ENCODE results near the gene RAI2.

Gene RAI2

DNA sequence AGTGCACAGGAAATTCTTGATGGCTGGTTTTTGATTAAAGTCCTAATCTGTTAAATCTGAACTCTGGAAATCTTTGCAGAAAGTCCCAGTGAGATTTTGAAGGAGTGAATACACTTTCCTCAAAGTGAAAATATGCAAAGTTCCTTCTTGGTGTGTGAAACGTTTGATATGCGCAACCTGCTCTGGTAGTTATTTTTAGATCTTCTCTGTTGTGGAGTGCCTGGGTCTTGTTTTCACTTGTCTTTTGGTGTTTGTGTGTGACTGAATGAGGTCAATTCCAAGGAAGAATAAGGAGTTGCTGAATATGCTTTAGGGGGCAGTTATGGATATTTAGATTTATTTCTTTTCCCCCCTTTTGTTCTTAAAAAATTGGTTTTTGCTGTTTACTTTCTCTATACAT is 82.1 kb downstream of the RAI2 start:
- DNase-seq (ENCODE audit: extremely low spot score): no peak
- ChIA-PET CTCF (no interaction called here), POLR2A (no interaction called here)
- TF ChIP-seq SP1 (IDR thresholded peaks at IDR 0.05): no peak
- TF ChIP-seq LEF1 (IDR thresholded peaks at IDR 0.05; ENCODE audit: borderline replicate concordance): no peak
- no peak for TF ChIP-seq NFRKB (IDR thresholded peaks at IDR 0.05)
- no peak for TF ChIP-seq ZNF384 (IDR thresholded peaks at IDR 0.05)
- no peak for TF ChIP-seq CTBP1 (IDR thresholded peaks at IDR 0.05; ENCODE audit: borderline replicate concordance)
- TF ChIP-seq FOXA1 (IDR thresholded peaks at IDR 0.05): no peak
- TF ChIP-seq FOXM1 (IDR thresholded peaks at IDR 0.05; ENCODE audit: borderline replicate concordance): no peak

DNA sequence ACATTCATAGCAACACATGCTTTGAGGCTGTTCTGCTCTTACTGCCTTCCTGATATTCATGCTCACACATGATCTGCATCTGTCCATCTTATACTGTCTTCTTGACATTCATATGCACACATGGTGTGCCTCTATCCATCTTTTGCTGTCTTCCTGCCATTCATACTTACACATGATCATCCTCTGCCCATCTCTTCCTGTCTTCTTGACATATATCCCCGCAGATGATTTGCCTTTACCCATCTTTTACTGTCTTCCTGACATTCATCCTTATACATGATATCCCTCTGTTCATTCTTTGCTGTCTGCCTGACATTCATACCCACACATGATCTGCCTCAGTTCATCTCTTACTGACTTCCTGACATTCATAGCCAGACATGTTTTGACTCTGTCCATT is 87.0 kb downstream of the RAI2 start:
- POLR2A ChIA-PET: no interaction called here
- CTCF ChIA-PET: no interaction called here
- DNase-seq (ENCODE audit: extremely low spot score): no peak
- no peak for TF ChIP-seq SUZ12 (IDR thresholded peaks at IDR 0.05)
- TF ChIP-seq L3MBTL2 (conservative IDR thresholded peaks at IDR 0.05): no peak
- no peak for TF ChIP-seq LEF1 (IDR thresholded peaks at IDR 0.05; ENCODE audit: borderline replicate concordance)
- TF ChIP-seq BHLHE40 (IDR thresholded peaks at IDR 0.05; ENCODE audit: borderline replicate concordance): no peak
- no peak for TF ChIP-seq SP1 (IDR thresholded peaks at IDR 0.05)
- no peak for TF ChIP-seq ELF4 (IDR thresholded peaks at IDR 0.05)
- TF ChIP-seq FOXA1 (IDR thresholded peaks at IDR 0.05): no peak
- TF ChIP-seq NFRKB (IDR thresholded peaks at IDR 0.05): no peak

DNA sequence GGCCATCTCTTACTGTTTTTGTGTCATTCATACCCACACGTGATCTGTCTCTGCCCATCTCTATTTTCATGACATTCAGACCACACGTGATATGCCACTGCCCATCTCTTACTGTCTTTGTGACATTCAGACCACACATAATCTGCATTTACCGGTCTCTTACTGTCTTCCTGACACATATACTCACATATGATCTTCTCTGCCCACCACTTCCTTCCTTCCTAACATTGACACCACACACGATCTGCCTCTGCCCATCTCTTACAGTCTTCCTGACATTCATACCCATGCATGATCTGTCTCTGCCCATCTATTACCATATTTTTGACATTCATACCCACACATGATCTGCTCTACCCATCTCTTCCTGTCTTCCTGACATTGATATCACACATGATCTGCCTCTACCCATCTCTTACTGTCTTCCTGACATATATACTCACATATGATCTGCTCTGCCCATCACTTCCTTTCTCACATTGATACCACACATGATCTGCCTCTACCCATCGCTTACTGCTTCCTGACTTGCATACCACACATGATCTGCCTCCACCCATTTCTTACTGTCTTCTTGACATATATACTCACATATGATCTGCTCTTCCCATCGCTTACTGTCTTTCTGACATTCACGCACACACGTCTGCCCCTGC is 87.7 kb downstream of the RAI2 start:
- ChIA-PET CTCF (no interaction called here), POLR2A (no interaction called here)
- no peak for TF ChIP-seq HDGF (IDR thresholded peaks at IDR 0.05; ENCODE audit: borderline replicate concordance)
- TF ChIP-seq CTBP1 (IDR thresholded peaks at IDR 0.05; ENCODE audit: borderline replicate concordance): no peak
- TF ChIP-seq SUZ12 (IDR thresholded peaks at IDR 0.05): no peak
- TF ChIP-seq FOXK2 (IDR thresholded peaks at IDR 0.05): no peak
- TF ChIP-seq ELF4 (IDR thresholded peaks at IDR 0.05): no peak
- no peak for TF ChIP-seq NFRKB (IDR thresholded peaks at IDR 0.05)
- no peak for TF ChIP-seq BHLHE40 (IDR thresholded peaks at IDR 0.05; ENCODE audit: borderline replicate concordance)
- no peak for TF ChIP-seq FOXM1 (IDR thresholded peaks at IDR 0.05; ENCODE audit: borderline replicate concordance)
- TF ChIP-seq, protein P1, sequence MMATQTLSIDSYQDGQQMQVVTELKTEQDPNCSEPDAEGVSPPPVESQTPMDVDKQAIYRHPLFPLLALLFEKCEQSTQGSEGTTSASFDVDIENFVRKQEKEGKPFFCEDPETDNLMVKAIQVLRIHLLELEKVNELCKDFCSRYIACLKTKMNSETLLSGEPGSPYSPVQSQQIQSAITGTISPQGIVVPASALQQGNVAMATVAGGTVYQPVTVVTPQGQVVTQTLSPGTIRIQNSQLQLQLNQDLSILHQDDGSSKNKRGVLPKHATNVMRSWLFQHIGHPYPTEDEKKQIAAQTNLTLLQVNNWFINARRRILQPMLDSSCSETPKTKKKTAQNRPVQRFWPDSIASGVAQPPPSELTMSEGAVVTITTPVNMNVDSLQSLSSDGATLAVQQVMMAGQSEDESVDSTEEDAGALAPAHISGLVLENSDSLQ (IDR thresholded peaks at IDR 0.05): no peak
- no peak for TF ChIP-seq TARDBP (IDR thresholded peaks at IDR 0.05)
- no peak for TF ChIP-seq FOXA1 (IDR thresholded peaks at IDR 0.05)
- no peak for TF ChIP-seq ARNT (IDR thresholded peaks at IDR 0.05)
- TF ChIP-seq LEF1 (IDR thresholded peaks at IDR 0.05; ENCODE audit: borderline replicate concordance): no peak
- TF ChIP-seq SP1 (IDR thresholded peaks at IDR 0.05): no peak
- TF ChIP-seq ZNF384 (IDR thresholded peaks at IDR 0.05): no peak
- TF ChIP-seq L3MBTL2 (conservative IDR thresholded peaks at IDR 0.05): no peak
- DNase-seq (ENCODE audit: extremely low spot score): no peak

DNA sequence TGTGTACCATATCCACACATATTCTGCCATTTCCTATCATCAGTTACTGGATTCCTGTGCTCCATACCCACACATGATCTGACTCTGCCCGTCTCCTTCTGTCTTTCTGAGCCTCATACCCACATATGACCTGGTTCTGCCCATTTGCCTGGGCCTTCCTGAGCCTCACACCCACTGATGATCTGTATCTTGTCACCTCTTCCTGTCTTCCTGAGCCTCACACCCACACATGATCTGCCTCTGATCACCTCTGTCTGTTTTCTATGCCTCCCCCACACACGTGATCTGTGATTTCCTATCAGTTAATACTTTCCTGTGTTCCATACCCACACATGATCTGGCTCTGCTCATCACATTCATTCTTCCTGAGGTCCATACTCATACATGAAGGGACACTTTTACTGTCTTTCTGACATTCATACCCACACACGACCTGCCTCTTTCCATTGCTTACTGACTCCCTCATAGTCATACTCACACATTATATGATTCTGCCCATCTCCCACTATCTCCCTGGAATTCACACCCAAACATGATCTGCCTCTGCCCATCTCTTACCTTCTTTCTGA is 91.3 kb downstream of the RAI2 start:
- TF ChIP-seq FOXA1 (IDR thresholded peaks at IDR 0.05) (no peak), CTBP1 (IDR thresholded peaks at IDR 0.05; ENCODE audit: borderline replicate concordance) (no peak), HDGF (IDR thresholded peaks at IDR 0.05; ENCODE audit: borderline replicate concordance) (no peak), ZNF384 (IDR thresholded peaks at IDR 0.05) (no peak), SP1 (IDR thresholded peaks at IDR 0.05) (no peak), ARNT (IDR thresholded peaks at IDR 0.05) (no peak), TARDBP (IDR thresholded peaks at IDR 0.05) (no peak), LEF1 (IDR thresholded peaks at IDR 0.05; ENCODE audit: borderline replicate concordance) (no peak), NFRKB (IDR thresholded peaks at IDR 0.05) (no peak), FOXM1 (IDR thresholded peaks at IDR 0.05; ENCODE audit: borderline replicate concordance) (no peak), BHLHE40 (IDR thresholded peaks at IDR 0.05; ENCODE audit: borderline replicate concordance) (no peak), SUZ12 (IDR thresholded peaks at IDR 0.05) (no peak), ELF4 (IDR thresholded peaks at IDR 0.05) (no peak), FOXK2 (IDR thresholded peaks at IDR 0.05) (no peak), L3MBTL2 (conservative IDR thresholded peaks at IDR 0.05) (no peak)
- TF ChIP-seq, protein P1 (IDR thresholded peaks at IDR 0.05): no peak
- ChIA-PET POLR2A (no interaction called here), CTCF (no interaction called here)
- DNase-seq (ENCODE audit: extremely low spot score): no peak

DNA sequence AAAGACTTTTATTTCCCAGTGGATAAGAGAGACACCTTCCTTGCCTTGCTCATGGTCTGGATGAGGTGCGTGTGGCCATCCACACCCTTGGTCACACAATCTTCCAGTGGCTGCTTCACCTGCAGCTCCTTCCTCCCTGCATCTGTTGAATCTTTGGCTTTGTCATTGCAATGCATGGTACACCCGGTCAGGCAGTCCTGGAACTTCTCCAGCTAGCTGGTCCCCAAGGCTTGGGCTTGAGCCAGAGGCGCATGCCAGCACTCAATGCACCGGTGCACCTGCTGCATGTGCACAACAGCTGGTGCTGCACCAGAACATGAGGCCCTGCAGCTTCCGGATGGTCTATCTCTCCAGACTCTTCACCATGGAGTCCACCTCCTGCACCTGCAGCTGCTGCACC is 92.1 kb downstream of the RAI2 start:
- no peak for DNase-seq (ENCODE audit: extremely low spot score)
- POLR2A ChIA-PET: no interaction called here
- CTCF ChIA-PET: no interaction called here
- TF ChIP-seq L3MBTL2 (conservative IDR thresholded peaks at IDR 0.05) (no peak), ZNF384 (IDR thresholded peaks at IDR 0.05) (no peak), ARNT (IDR thresholded peaks at IDR 0.05) (no peak)

DNA sequence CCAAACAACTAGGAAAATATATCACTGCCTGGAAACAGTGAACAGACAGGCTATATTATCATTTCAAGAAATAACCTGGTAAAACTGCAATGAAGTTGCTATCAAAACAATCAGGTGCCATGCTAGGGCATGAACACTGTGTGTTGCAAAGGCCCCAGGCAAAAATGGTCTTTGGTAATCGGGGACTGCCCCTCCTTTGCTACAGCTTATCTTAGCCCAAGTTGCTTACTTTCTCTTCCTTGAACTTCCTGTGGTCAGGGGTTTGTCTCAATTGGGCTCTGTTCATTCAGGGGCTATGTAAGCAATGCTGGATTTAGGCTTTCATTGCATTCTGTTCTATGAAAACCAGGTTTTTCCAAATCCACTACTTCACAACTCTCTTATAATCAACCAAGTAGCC is 93.4 kb downstream of the RAI2 start:
- no peak for TF ChIP-seq TARDBP (IDR thresholded peaks at IDR 0.05)
- DNase-seq (ENCODE audit: extremely low spot score): no peak
- CTCF ChIA-PET: no interaction called here
- POLR2A ChIA-PET: interaction anchor here (1.0 kb wide), 1 partner anchor 76 kb away, joined by 3 read pairs; no protein-coding TSS in a partner anchor

DNA sequence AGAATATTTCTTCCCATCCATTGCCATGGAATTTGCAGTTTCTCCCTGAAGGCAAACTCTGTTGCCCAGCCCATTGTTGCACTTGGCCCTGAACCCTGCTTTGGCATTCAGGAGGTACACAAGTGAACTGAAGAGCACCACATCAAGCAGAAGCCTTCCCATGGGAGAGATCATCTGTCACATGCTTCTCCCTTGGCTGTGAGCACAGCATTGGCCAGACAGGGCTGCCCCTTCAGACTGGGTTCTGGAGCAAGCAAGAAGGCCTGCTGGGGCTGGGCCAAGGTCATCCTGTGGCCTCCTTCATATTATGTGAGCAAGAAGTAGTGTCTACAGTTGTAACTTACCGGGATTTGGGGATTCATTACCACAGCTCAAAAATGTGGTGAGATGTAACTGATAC is 101.1 kb downstream of the RAI2 start:
- POLR2A ChIA-PET: no interaction called here
- no peak for DNase-seq (ENCODE audit: extremely low spot score)
- no peak for TF ChIP-seq FOXA1 (IDR thresholded peaks at IDR 0.05)
- TF ChIP-seq L3MBTL2 (conservative IDR thresholded peaks at IDR 0.05): no peak
- TF ChIP-seq LEF1 (IDR thresholded peaks at IDR 0.05; ENCODE audit: borderline replicate concordance): no peak
- no peak for TF ChIP-seq FOXK2 (IDR thresholded peaks at IDR 0.05)
- TF ChIP-seq, protein P1 (IDR thresholded peaks at IDR 0.05): no peak
- no peak for TF ChIP-seq SP1 (IDR thresholded peaks at IDR 0.05)
- CTCF ChIA-PET: no interaction called here
